ENCODE results near the gene PRDM16.

DNA sequence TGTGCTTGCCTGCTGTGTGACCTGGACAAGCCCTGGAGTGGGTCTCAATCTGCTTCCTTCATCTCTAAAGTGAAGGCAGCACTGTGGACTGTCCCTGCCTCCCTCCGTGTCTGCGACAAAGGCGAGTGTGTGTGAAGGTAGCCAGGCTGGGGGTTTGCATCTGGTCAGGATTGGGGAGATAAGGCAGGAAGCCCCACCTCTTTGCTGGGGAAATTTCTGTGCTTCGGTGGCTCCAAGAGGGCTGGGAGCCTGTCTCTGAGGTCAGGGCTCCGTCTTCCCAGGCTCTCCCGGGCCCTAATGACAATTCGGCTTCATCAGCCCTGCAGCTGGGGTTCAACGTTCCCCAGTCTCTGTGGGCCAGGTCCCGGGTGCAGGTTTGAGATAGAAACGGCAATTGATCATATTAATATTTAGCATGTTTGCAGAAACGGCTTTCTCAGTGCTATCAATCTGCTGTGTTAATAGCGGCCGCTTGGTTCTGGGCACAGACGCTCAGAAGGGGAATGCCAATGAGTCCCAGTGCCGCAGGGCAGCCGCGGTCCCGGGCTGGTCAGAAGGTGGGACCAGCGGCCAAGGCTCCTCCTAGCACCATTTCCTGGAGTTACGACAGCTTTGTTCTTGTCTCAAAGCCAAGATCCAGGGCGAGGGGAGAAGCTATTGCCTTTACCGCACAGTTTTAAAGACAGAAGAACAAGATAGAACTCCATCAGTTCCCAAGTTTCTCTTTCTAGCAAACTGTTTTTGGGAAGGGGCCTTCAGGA is 105.7 kb downstream of the PRDM16 start:
- TF ChIP-seq SUZ12 (IDR thresholded peaks at IDR 0.05; ENCODE audit: extremely low read depth, insufficient read depth, insufficient read length), result no peak
- TF ChIP-seq ZNF274 (IDR thresholded peaks at IDR 0.05; ENCODE audit: low read depth, low read length), result no peak
- TF ChIP-seq YY1 (IDR thresholded peaks at IDR 0.05; ENCODE audit: insufficient read depth, insufficient read length), result no peak
